ENCODE measurements around the gene ARTN. TPM values are rescaled to one million over a fixed set of nuclear protein-coding genes. Genes with fewer than 3 reads are reported as not detected.

The ARTN gene
- total and polyA plus RNA-seq, 9 of the 15 experiments (the other 6 are each of a cell fraction or from before 2014, with no cell fraction given) = 0.06 to 0.38 TPM; not detected in 7

DNA sequence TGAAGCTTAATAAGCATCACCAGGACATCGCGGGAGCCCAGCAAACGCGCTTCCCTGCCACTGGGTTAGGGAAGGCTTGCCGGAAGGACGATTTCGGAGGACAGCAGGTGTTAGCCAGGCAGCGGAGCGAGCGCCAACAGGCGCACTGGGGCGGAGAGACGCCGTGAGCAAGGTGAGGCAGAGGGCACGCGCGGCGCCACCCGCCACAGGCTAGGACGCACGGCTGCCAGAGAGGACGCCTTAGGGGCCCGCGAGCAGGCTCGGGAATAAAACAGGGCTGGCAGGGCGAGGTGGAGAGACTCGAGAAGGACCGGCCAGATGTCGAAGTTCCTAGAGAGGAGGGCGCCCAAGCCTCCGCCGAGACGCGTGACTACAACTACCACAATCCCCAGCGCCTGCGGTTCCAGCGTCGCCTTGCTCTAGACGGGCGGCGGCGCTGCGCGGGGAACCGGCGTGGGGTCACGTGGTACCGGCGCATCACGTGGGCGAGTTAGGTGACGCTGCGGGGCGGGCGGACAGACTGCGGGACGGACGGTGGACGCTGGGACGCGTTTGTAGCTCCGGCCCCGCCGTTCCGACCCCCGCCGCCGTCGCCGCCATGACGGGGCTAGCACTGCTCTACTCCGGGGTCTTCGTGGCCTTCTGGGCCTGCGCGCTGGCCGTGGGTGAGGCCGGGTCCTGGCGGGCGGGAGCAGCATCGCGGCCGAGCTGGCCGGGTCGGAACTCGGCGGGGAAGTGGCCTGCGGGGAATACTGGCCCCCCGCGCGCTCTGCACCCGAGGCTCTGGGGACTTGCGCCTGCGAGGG lies 41.0 kb downstream of the ARTN start, which contains the start of gene ATP6V0B (continued):
- TF ChIP-seq, protein P1, sequence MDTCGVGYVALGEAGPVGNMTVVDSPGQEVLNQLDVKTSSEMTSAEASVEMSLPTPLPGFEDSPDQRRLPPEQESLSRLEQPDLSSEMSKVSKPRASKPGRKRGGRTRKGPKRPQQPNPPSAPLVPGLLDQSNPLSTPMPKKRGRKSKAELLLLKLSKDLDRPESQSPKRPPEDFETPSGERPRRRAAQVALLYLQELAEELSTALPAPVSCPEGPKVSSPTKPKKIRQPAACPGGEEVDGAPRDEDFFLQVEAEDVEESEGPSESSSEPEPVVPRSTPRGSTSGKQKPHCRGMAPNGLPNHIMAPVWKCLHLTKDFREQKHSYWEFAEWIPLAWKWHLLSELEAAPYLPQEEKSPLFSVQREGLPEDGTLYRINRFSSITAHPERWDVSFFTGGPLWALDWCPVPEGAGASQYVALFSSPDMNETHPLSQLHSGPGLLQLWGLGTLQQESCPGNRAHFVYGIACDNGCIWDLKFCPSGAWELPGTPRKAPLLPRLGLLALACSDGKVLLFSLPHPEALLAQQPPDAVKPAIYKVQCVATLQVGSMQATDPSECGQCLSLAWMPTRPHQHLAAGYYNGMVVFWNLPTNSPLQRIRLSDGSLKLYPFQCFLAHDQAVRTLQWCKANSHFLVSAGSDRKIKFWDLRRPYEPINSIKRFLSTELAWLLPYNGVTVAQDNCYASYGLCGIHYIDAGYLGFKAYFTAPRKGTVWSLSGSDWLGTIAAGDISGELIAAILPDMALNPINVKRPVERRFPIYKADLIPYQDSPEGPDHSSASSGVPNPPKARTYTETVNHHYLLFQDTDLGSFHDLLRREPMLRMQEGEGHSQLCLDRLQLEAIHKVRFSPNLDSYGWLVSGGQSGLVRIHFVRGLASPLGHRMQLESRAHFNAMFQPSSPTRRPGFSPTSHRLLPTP (IDR thresholded peaks at IDR 0.05; ENCODE audit: borderline replicate concordance, extremely low read depth, insufficient read length) = no peak
- no peak for TF ChIP-seq ZBED1 (IDR thresholded peaks at IDR 0.05)
- peak; percentile 11; the same call in 1 of the 2 replicates for TF ChIP-seq TAF7 (tag; IDR thresholded peaks at IDR 0.05)
- no peak for TF ChIP-seq MXI1 (IDR thresholded peaks at IDR 0.05; ENCODE audit: low read depth, low read length)
- TF ChIP-seq, protein P2, sequence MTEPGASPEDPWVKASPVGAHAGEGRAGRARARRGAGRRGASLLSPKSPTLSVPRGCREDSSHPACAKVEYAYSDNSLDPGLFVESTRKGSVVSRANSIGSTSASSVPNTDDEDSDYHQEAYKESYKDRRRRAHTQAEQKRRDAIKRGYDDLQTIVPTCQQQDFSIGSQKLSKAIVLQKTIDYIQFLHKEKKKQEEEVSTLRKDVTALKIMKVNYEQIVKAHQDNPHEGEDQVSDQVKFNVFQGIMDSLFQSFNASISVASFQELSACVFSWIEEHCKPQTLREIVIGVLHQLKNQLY (CRISPR knock-in tag; conservative IDR thresholded peaks at IDR 0.05) = 0 out of 4 replicates have a peak, but pooled peaks of 1 of the 2 experiments have one; percentile 39
- TF ChIP-seq KDM5B (IDR thresholded peaks at IDR 0.05; ENCODE audit: insufficient replicate concordance, low read depth, low read length) = peak; percentile 61
- no peak for TF ChIP-seq ZNF75A (CRISPR knock-in tag; IDR thresholded peaks at IDR 0.05)
- no peak for TF ChIP-seq TAF9B (IDR thresholded peaks at IDR 0.05; ENCODE audit: partially characterized antibody)
- peak; percentile 86 for TF ChIP-seq FOS (IDR thresholded peaks at IDR 0.05; ENCODE audit: extremely low read depth, insufficient read length)
- TF ChIP-seq TBL1XR1 (IDR thresholded peaks at IDR 0.05; ENCODE audit: low read length in 2 of 2) = peak in 1 of 2 experiments; percentile 49; a peak in 1 of 4 replicates
- TF ChIP-seq SREBF2 (CRISPR knock-in tag; IDR thresholded peaks at IDR 0.05) = no peak
- no peak for TF ChIP-seq ZZZ3 (IDR thresholded peaks at IDR 0.05)
- TF ChIP-seq, protein P3, sequence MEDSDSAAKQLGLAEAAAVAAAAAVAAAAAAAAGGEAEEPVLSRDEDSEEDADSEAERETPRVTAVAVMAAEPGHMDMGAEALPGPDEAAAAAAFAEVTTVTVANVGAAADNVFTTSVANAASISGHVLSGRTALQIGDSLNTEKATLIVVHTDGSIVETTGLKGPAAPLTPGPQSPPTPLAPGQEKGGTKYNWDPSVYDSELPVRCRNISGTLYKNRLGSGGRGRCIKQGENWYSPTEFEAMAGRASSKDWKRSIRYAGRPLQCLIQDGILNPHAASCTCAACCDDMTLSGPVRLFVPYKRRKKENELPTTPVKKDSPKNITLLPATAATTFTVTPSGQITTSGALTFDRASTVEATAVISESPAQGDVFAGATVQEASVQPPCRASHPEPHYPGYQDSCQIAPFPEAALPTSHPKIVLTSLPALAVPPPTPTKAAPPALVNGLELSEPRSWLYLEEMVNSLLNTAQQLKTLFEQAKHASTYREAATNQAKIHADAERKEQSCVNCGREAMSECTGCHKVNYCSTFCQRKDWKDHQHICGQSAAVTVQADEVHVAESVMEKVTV (CRISPR knock-in tag; IDR thresholded peaks at IDR 0.05) = no peak; the same call in 1 of the 2 replicates
- TF ChIP-seq, protein P4, sequence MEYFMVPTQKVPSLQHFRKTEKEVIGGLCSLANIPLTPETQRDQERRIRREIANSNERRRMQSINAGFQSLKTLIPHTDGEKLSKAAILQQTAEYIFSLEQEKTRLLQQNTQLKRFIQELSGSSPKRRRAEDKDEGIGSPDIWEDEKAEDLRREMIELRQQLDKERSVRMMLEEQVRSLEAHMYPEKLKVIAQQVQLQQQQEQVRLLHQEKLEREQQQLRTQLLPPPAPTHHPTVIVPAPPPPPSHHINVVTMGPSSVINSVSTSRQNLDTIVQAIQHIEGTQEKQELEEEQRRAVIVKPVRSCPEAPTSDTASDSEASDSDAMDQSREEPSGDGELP (CRISPR knock-in tag; IDR thresholded peaks at IDR 0.05; ENCODE audit: borderline replicate concordance) = peak; percentile 87
- TF ChIP-seq LARP7 (IDR thresholded peaks at IDR 0.05) = no peak; the same call in 1 of the 2 replicates
- TF ChIP-seq SPI1 (IDR thresholded peaks at IDR 0.05; ENCODE audit: borderline replicate concordance, low read depth, low read length) = no peak
- TF ChIP-seq GATAD2B (IDR thresholded peaks at IDR 0.05; ENCODE audit: borderline replicate concordance) = no peak
- no peak; the same call in 1 of the 2 replicates for TF ChIP-seq EP300 (IDR thresholded peaks at IDR 0.05; ENCODE audit: low read length)
- TF ChIP-seq HDGF (IDR thresholded peaks at IDR 0.05) = no peak; the same call in 1 of the 2 replicates

Measured in K562 (cell line).